MM.1S (cell line): ENCODE data around the gene MS4A4E.
"Not testable (repeated sequence)": the region's sequence is repeated elsewhere in the genome, so short reads cannot be mapped to it uniquely, and the experiment has no call there.

Source experiments
- DNase-seq: peaks from one replicate; pipeline ENCODE4 v3.0.0-alpha.2; 2015
- H2AFZ ChIP-seq: fragments of 300-600 bp; sonication (generic); 2 replicates; pipeline ENCODE4 v1.6.0; 2016; ENCODE audit warnings: antibody characterized with exemption, low read length
- H3F3A ChIP-seq: fragments of 300-600 bp; sonication (generic); 2 replicates; pipeline ENCODE4 v1.6.1; 2016; ENCODE audit warnings: mild to moderate bottlenecking, antibody characterized with exemption, low read length, moderate library complexity, mixed read lengths; ENCODE audit not compliant: insufficient read depth
- H3K27ac ChIP-seq: fragments of 300-600 bp; sonication (generic); 2 replicates; pipeline ENCODE4 v1.5.1; 2016; ENCODE audit warnings: mild to moderate bottlenecking, low read length
- H3K27me3 ChIP-seq: fragments of 300-600 bp; sonication (generic); replicated peaks from 2 replicates; pipeline ENCODE4 v1.6.0; 2016; ENCODE audit warnings: low read length; ENCODE audit not compliant: insufficient read depth
- H3K36me3 ChIP-seq: fragments of 300-600 bp; sonication (generic); replicated peaks from 2 replicates; pipeline ENCODE4 v1.6.1; 2016; ENCODE audit warnings: mild to moderate bottlenecking, low read length, mixed read lengths; ENCODE audit not compliant: insufficient read depth
- H3K4me1 ChIP-seq: fragments of 300-600 bp; sonication (generic); 2 replicates; pipeline ENCODE4 v1.6.1; 2016; ENCODE audit warnings: low read length, mixed read lengths
- H3K4me2 ChIP-seq: fragments of 300-600 bp; sonication (generic); 2 replicates; pipeline ENCODE4 v1.6.0; 2016; ENCODE audit warnings: low read depth, low read length
- H3K4me3 ChIP-seq: fragments of 300-600 bp; sonication (generic); 2 replicates; pipeline ENCODE4 v1.5.1; 2016; ENCODE audit warnings: low read length, mixed read lengths
- H3K79me2 ChIP-seq: fragments of 300-600 bp; sonication (generic); 2 replicates; pipeline ENCODE4 v1.6.1; 2016; ENCODE audit warnings: mixed run types, low read length, mixed read lengths
- H3K9ac ChIP-seq: fragments of 300-600 bp; sonication (generic); 2 replicates; pipeline ENCODE4 v1.6.1; 2016; ENCODE audit warnings: low read length, mixed read lengths
- H3K9me2 ChIP-seq: fragments of 300-600 bp; sonication (generic); replicated peaks from 2 replicates; pipeline ENCODE4 v1.6.1; 2016; ENCODE audit warnings: mild to moderate bottlenecking, low read length, mixed read lengths; ENCODE audit not compliant: insufficient read depth
- H3K9me3 ChIP-seq: fragments of 300-600 bp; sonication (generic); replicated peaks from 2 replicates; pipeline ENCODE4 v1.6.1; 2016; ENCODE audit warnings: mild to moderate bottlenecking, low read length, mixed read lengths; ENCODE audit not compliant: insufficient read depth
- H4K20me1 ChIP-seq: fragments of 300-600 bp; sonication (generic); 2 replicates; pipeline ENCODE4 v1.6.1; 2016; ENCODE audit warnings: mild to moderate bottlenecking, low read length, moderate library complexity, mixed read lengths; ENCODE audit not compliant: insufficient read depth
- EZH2 ChIP-seq: fragments of 300-600 bp; sonication (generic); optimal IDR thresholded peaks from 2 replicates; pipeline ENCODE3; 2017; ENCODE audit warnings: low read depth, mild to moderate bottlenecking, antibody characterized with exemption, low read length, mixed read lengths
- TF ChIP-seq, protein P1 (sequence below): fragments of 300-600 bp; sonication (generic); IDR thresholded peaks from 2 replicates; pipeline ENCODE4 v1.5.1; 2016; ENCODE audit warnings: antibody characterized with exemption, low read length, mixed read lengths

MS4A4E gene

DNA sequence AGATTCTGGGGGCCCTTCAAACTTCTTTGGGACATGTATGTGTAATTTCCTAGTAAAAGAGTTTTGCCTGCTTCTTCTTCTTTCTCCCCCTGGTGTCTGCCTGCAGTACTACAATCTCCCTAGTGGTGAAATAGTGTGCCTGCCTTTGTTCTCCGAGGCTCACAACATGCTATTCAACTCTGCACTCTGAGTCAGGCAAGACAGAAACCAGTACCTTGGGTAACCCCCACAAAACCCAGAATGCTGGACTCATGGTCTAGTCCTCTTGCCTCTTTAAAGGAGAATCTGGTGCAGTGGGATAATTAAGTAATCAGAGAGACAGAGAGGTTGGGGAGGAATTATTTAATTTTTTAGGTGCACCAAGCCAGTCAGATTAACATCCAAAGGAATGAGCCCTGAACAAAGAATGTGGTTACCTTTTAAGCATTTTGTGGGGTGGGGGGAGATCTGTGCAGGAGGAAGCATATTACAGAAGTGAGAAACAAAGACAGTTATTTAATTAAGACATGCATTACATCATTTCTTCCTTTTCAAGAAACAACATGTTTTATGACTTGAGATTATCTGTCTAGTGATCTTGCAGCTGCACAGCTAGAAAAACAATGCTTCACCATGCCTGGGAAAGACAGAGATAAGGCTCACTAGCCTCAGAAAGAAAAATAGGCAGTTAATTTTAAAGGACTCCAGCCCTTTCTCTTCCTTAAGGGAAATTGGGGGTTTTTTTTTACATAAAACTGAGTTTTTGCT lies 49.1 kb downstream of the MS4A4E start:
- peak; percentile 78 for DNase-seq
- H3K36me3 ChIP-seq, result no peaks in the 10 kb centered on the region
- H3K9ac ChIP-seq, result no peak overlapping the region
- H3K27ac ChIP-seq, result no peak overlapping the region
- H3K79me2 ChIP-seq, result no peaks in the 10 kb centered on the region
- H3K9me2 ChIP-seq, result no peaks in the 10 kb centered on the region
- H4K20me1 ChIP-seq, result no peaks in the 10 kb centered on the region
- TF ChIP-seq, protein P1, sequence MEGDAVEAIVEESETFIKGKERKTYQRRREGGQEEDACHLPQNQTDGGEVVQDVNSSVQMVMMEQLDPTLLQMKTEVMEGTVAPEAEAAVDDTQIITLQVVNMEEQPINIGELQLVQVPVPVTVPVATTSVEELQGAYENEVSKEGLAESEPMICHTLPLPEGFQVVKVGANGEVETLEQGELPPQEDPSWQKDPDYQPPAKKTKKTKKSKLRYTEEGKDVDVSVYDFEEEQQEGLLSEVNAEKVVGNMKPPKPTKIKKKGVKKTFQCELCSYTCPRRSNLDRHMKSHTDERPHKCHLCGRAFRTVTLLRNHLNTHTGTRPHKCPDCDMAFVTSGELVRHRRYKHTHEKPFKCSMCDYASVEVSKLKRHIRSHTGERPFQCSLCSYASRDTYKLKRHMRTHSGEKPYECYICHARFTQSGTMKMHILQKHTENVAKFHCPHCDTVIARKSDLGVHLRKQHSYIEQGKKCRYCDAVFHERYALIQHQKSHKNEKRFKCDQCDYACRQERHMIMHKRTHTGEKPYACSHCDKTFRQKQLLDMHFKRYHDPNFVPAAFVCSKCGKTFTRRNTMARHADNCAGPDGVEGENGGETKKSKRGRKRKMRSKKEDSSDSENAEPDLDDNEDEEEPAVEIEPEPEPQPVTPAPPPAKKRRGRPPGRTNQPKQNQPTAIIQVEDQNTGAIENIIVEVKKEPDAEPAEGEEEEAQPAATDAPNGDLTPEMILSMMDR, result peak; percentile 97
- no peak for TF ChIP-seq EZH2
- no peaks in the 10 kb centered on the region for H3K9me3 ChIP-seq
- H3K4me2 ChIP-seq, result peak overlapping the region; percentile 6; the same call in 1 of the 2 replicates
- peaks cover 17% of the 10 kb centered on the region for H3K4me1 ChIP-seq
- 0 out of 2 replicates have a peak, but pooled peaks cover 10% of the 10 kb centered on the region for H3F3A ChIP-seq
- H3K27me3 ChIP-seq, result no peaks in the 10 kb centered on the region
- no peak overlapping the region for H2AFZ ChIP-seq
- no peak overlapping the region for H3K4me3 ChIP-seq

DNA sequence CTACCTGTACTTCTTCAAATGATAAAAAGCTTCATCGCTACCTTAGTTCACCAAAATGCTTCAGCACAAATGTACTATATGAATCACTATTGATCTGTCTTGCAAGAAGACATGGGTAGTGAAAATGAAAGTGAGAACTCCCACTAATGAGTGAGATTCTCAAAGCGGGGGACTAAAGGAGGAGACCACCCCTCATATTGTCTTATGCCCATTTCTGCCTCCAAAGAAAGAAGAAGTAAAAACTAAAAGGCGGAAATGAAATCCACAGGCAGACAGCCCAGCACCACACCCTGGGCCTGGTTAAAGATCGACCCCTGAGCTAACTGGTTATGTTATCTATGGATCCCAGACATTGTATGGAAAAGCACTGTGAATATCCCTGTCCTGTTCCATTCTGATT lies 50.4 kb downstream of the MS4A4E start:
- not testable (repeated sequence) for H3K9me3 ChIP-seq, H3K4me2 ChIP-seq, H3K79me2 ChIP-seq, H3F3A ChIP-seq, H3K27ac ChIP-seq, H3K27me3 ChIP-seq, H3K9me2 ChIP-seq, H3K9ac ChIP-seq, H3K4me3 ChIP-seq, H2AFZ ChIP-seq, DNase-seq, H3K36me3 ChIP-seq, H4K20me1 ChIP-seq
- peaks cover 17% of the 10 kb centered on the region for H3K4me1 ChIP-seq

DNA sequence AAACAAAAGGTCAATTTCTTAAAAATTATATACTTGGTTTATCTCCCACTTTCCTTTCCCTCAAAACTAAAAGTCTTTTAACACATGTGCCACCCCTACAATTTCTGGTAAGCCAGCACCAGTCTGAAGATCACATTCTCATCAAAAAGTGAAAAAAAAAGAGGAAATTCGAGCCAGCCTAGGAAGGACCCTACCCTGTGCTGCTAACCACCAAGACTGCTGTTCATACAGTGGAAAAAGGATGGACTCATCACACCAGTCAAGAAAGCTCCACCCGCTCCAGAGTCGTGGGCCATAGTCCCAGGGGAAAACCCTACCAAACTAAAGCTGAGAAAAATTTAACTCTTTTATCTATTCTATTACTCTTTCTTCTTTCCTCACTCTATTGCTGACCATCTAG lies 54.5 kb downstream of the MS4A4E start:
- H4K20me1 ChIP-seq, H3K9me2 ChIP-seq, H3K4me2 ChIP-seq, H3K4me3 ChIP-seq, H3K27ac ChIP-seq, H3K79me2 ChIP-seq, H2AFZ ChIP-seq, H3K4me1 ChIP-seq, H3K36me3 ChIP-seq, H3F3A ChIP-seq, H3K9me3 ChIP-seq, DNase-seq, H3K9ac ChIP-seq, H3K27me3 ChIP-seq: not testable (repeated sequence)

DNA sequence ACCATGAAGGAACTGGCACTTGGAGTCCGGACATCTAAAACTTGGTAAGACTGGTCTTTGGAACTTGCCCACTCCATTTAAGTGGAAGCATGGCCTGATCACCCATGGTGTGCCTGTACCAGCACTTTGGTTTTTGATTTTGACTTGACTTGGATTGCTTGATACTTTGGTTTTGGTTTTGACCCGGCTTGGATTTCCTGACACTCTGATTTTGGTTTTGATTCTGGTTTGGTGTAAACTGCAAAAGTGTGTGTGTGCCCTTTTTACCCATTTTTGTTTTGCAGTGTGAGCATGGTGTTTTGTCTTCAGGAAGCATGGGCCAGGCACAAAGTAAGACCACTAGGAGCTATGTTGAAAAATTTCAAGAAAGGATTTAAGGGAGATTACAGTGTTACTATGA lies 56.8 kb downstream of the MS4A4E start:
- not testable (repeated sequence) for H3K4me3 ChIP-seq, H3K27ac ChIP-seq, H3K4me2 ChIP-seq, H3K4me1 ChIP-seq, H3K27me3 ChIP-seq, H2AFZ ChIP-seq, H4K20me1 ChIP-seq, H3K9ac ChIP-seq, H3F3A ChIP-seq, DNase-seq, H3K9me2 ChIP-seq, H3K9me3 ChIP-seq, H3K79me2 ChIP-seq, H3K36me3 ChIP-seq

DNA sequence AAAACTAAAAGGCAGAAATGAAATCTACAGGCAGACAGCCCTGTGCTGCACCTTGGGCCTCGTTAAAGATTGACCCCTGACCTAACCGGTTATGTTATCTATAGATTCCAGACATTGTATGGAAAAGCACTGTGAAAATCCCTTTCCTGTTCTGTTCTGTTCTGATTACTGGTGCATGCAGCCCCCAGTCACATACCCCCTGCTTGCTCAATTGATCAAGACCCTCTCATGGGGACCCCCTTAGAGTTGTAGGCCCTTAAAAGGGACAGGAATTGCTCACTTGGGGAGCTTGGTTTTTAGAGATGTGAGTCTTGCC lies 57.5 kb downstream of the MS4A4E start:
- not testable (repeated sequence) for H3K79me2 ChIP-seq, H3K9me2 ChIP-seq, H2AFZ ChIP-seq, H3K9me3 ChIP-seq, H3K4me1 ChIP-seq, H3K27ac ChIP-seq, H3F3A ChIP-seq, H4K20me1 ChIP-seq, H3K4me3 ChIP-seq, DNase-seq, H3K36me3 ChIP-seq, H3K27me3 ChIP-seq, H3K9ac ChIP-seq, H3K4me2 ChIP-seq
